NCI-H2171 treated with DMSO at 0.1 percent for 48 hours (cell line): ENCODE measurements around the gene ATP11A.

Experiments
- DNase-seq: peaks from one replicate; lab custom pipeline; 2025; lab: John Stamatoyannopoulos, UW

Gene ATP11A

DNA sequence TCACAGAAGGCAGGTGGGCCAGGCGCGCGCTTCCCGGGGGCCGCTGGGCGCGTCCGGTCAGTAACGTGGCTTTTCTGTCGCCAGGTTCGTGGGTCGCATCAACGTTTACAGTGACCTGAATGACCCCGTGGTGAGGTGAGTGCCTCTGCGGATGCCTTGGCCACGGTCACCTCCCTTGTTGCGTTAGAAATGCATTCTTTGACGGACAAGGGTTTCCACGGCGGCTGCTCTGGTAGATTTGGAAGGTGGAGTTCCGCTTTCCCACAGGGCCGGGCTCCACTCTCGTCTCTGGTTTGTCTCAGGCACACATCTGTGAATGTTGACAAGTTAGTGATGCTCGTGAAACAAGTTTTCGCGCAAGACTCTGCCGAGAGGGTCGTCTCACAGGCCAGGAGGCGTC, 130.0 kb downstream of the ATP11A start:
- DNase-seq = no peak

DNA sequence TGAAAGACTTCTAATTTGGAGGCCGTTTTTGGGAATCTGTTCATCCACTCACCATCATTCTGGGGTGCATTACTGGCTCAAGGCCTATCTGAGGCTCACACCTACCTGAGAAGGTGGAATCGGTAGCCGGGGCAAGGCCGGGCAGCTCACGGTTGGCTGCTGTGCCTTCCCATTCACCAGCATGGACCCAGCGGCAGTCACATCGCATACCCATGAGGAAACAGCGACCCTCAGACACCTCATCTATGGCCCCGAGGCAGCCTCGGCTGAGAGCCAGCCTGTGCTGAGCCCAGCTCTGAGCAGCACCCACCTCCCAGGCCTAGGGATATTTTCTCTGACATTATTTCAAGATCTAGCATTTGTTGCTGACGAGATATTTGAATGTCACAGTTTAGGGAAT, 130.5 kb downstream of the ATP11A start:
- no peak for DNase-seq

DNA sequence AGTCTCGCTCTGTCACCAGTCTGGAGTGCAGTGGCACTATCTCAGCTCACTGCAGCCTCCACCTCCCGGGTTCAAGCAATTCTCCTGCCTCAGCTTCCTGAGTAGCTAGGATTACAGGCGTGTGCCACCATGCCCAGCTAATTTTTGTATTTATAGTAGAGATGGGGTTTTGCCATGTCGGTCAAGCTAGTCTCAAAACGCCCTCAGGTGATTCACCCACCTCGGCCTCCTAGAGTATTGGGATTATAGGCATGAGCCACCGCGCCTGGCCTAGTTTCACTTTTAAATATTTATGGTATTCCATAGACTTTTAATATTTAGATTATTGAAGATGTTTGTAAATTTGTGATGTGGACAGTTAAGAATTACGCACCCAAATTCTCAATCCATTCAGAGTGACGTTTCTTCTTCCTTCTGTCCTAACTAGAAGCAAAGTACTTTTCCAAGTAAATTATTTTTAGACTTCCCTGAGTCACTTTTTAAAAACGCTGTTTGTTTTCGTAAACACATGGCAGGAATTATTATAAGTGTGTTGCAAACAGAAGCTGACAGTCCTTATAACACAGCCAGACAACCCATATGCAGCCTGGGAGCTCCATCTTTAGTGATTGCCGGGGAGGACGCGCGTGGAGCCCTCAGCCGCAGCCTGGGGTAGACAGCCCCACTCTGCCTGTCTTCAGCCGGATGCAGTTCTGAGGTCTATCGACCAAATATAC, 131.7 kb downstream of the ATP11A start:
- DNase-seq = no peak

DNA sequence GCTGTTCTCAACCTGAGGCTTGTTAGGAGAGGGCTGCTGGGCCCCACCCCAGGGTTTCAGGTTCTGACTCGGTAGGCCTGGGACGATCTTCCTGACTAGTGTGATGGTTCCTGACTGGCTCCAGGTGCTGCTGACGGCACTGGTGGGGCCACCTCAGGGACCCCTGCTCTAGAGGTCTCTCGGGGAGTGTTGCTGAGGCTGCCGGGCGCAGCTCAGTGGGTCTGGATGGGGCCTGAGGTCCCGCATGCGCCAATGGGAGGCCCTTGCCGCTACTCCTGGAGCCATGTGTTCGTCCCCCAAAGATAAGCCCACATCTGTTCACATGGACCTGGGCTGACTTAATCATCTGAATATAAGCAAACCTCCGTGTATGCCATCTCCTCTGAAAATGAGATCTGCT, 133.0 kb downstream of the ATP11A start:
- no peak for DNase-seq

DNA sequence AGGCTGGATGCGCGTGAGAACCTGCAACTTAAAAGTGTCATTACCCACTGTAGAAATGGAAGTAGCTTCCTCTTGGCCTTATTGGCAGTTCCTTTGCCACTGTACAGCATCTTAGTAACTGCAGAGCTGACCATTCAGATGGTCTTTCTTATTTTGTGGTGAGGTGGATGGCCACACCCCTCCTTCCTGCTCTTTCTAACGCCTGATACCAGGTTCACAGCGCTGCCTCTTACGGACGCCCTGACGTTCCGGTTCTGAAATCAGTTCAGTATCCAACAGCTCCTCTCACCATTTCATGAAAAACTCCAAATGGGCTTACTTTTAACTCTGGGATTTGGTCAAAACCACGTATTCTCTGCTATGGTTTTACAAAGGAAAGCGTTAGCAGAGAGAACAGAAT, 134.6 kb downstream of the ATP11A start:
- DNase-seq = no peak

DNA sequence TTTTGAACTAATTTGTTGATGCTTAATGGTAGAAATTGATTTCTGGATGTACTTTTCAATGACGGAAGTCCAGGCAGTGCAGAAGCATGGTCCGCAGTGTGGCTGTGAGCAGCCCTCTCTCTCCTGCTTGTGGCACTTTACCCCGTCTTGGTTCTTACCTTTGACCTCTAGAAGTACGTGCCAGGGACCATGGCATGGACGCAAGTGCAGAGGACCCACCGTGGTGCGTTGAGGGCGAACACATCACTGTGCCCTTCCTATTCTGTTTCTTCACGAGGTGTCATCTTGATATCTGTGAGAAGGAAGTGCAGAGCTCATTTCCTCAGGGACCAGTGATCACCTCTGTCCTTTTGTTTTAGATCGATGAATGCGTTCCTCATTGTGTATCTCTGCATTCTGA, 135.2 kb downstream of the ATP11A start:
- DNase-seq = no peak

DNA sequence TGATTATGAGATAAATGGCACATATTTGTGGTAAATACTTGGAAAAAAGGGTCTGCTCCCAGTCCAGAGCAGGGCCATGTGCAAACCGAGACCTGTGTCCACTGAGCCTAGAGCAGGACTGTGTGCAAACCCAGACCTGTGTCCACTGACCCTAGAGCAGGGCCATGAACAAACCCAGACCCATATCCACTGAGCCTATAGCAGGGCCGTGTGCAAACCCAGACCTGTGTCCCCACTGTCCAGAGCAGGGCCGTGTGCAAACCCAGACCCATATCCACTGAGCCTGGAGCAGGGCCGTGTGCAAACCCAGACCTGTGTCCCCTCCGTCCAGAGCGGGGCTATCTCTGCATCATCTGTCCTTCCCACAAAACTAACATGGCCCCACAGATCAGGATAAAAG, 136.0 kb downstream of the ATP11A start:
- DNase-seq = no peak

DNA sequence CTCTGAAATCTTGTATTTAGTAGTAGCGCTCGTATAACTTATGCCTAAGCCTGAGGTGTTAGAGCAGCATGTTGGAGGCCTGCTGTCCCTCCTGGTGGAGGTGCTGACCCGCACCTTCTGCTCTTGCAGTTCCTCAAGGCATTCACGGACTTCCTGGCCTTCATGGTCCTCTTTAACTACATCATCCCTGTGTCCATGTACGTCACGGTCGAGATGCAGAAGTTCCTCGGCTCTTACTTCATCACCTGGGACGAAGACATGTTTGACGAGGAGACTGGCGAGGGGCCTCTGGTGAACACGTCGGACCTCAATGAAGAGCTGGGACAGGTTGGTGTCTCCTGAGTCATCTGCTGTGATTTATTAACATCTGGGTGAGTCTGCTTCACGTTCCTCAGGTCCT, 136.7 kb downstream of the ATP11A start:
- no peak for DNase-seq

DNA sequence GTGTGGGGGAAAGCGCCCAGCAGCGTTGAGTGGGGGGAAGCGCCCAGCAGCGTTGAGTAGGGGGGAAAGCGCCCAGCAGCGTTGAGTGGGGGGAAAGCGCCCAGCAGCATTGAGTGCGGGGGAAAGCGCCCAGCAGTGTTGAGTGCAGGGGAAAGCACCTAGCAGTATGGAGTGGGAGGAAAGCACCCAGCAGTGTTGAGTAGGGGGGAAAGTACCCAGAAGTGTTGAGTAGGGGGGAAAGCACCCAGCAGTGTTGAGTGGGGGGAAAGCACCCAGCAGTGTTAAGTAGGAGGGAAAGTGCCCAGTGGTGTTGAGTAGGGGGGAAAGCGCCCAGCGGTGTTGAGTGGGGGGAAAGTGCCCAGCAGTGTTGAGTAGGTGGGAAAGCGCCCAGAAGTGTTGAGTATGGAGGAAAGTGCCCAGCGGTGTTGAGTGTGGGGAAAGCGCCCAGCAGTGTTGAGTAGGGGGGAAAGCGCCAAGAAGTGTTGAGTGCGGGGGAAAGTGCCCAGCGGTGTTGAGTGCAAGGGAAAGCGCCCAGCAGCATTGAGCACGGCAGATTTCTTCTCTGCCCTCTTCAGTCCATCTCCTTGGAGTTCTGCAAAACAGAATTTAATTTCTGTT, 138.4 kb downstream of the ATP11A start:
- DNase-seq = no peak

DNA sequence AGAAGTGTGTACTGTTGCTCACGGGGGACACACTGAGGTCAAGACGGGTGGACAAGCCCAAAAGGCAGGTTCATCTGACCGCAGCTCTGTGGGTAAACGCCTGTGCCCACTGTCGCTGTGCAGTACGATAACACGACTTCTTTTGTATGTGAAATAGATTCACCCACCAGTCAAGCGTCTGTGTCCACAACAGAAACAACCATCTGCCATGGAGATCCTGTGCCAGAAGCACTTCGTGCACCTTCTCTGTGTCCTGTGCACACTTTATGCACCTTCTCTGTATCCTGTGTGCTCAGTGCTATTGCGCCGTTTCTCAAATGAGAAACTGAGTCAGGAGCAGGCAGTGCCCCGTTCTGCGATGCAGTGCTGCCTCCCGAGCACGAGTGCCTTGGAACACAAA, 138.9 kb downstream of the ATP11A start:
- no peak for DNase-seq

DNA sequence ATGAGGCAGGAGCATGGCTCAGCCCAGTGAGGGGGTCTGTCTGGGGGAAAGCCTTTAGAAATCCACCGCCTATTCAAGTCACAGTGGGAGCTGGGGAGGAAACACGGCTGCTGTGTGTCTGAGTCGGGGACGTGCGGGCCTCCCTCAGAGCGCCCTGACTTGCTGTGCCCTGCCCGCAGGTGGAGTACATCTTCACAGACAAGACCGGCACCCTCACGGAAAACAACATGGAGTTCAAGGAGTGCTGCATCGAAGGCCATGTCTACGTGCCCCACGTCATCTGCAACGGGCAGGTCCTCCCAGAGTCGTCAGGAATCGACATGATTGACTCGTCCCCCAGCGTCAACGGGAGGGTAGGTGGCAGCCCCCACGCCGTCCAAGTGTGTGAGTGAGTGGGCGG, 141.4 kb downstream of the ATP11A start:
- no peak for DNase-seq

DNA sequence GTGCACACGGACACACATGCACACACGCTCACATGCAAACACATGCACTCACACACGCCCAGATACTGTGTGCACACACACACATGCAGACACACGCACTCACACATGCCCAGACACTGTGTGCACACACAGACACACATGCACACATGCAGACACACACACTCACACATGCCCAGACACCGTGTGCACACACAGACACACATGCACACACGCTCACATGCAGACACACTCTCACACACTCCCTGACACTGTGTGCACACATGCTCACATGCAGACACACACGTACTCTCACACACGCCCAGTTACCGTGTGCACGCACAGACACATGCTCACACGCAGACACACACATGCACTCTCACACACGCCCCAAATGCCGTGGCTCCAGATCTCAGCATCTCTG, 142.0 kb downstream of the ATP11A start:
- DNase-seq = no peak

DNA sequence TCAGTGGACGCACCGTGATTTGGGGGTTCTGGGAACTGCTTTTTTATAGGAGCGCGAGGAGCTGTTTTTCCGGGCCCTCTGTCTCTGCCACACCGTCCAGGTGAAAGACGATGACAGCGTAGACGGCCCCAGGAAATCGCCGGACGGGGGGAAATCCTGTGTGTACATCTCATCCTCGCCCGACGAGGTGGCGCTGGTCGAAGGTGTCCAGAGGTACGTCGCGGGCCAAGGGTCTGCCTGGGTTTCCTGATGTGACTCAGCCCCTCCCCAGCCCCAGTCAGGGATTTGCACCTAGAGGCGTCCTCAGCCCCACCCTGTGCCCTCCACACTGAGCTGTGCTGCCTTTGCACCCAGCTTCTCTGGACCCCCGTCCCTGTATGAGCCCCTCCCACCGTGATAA, 143.0 kb downstream of the ATP11A start:
- no peak for DNase-seq

DNA sequence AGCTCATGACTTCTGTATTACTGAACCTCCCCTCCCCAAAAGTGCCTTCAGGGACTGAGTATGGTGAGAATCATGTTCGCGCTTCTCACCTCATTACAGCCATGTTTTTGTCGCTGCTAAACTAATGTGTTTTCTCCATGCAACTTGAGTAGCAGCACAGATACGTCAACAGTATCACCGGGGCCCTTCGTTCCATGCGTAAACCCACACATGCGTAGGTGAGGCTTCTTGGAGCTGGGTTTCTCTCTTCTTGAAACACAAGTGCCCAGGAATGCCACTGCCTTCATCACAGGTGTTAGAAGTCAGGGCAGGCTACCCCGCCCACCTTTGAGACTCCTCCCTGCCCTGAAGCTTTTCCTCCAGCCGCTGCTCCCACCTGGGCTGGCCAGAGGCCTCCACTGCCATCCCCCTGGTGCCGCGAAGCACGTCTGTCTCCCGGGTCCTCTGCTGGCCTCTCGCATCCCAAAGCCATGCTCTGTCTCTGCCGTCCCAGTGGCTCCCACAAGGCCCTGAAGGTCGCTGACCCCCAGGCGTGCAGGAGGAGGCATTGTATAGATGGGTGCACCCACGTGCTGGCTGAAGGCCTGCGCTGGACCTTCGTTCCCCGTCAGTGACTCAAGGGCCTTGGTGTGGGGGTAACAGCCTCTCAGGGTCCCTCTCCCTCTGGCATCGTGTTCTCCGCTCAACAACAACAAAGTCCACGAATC, 143.9 kb downstream of the ATP11A start:
- DNase-seq = no peak

DNA sequence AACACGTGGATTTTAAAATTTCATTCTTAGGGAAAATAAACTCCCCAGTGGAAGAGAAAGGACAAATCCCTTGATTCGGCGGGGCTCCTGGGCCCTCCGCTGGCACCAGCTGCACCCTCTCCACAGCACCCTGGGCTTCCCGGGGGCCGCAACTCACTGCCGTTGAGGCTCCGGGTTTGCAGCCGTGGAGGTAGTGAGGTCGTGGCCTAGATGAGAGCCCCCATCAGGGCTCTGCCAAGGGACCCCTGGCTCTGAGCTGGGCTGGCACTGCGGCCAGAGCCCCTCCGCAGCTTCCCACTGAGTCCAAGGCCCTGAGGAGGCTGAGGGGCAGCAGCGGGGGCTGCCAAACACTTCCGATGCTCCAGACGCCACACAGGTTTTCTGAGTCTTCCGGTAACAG, 145.5 kb downstream of the ATP11A start:
- DNase-seq = no peak

DNA sequence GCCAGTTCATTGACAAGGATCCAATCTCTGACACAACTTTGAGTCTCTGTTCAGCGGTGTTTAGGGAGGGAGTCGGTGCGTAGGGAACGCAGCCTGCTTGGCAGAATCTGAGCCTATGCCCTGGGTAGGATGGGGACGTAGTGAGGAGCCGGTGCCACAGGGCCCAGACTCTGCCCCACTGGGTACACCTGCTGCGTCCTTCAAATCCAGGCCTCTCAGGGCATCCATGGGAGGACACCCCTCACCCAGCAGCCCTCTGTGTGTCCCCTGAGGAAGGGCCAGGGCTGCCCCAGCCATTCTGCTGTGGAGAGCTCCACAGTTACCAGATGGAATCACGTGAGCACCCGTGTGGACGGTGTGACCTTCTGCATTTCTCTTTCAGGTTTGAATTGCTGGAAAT, 146.0 kb downstream of the ATP11A start:
- DNase-seq = no peak

DNA sequence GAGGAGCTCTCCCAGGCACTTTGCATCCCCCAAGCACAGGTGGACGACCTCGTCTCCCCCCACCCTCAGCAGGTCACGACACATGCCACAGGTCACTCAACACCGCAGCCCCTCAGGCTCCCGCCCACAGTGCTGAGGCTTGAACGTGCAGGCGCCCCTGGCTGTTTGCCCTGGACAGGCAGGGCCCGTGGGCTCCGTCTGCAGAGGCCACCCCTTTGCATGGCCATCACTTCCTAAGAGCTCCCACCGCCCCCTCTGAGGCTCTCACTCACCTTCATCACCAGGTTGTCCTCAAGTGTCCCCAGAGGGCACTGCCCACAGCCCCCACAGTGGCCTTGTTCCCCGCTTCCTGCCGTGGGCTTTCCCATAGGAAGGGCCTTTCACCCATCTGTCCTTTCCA, 147.1 kb downstream of the ATP11A start:
- DNase-seq = no peak

DNA sequence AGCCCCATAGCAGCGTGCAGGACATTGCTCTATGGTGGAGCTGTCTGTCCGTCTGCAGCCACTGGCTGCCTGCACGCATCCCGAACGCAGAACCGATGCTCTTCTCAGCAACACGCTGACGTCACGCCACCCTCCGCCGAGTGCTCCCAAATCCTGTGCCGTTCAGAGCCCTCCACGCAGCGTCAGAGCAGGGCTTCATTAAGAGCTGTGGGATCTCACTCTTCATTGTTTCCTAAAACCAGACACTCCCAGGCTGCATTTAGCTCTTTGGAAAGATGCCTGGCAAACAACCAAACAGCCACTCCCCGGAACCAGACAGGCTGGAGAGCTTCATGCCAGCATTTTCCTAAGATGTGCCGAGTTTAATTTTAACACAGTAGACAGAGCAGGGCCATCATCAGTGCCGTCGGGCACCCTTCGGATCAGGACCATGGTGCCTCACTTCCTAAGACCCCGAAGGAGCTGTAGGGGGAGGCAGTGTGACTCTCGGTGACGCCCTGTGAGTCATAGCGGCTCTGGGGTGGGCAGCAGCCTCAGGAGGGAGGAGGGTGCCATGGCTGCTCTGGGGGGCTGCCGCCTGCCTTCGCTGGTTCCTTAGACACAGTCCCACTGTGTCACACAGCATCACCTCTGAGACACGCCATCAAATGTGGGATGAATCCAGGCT, 147.7 kb downstream of the ATP11A start:
- no peak for DNase-seq

DNA sequence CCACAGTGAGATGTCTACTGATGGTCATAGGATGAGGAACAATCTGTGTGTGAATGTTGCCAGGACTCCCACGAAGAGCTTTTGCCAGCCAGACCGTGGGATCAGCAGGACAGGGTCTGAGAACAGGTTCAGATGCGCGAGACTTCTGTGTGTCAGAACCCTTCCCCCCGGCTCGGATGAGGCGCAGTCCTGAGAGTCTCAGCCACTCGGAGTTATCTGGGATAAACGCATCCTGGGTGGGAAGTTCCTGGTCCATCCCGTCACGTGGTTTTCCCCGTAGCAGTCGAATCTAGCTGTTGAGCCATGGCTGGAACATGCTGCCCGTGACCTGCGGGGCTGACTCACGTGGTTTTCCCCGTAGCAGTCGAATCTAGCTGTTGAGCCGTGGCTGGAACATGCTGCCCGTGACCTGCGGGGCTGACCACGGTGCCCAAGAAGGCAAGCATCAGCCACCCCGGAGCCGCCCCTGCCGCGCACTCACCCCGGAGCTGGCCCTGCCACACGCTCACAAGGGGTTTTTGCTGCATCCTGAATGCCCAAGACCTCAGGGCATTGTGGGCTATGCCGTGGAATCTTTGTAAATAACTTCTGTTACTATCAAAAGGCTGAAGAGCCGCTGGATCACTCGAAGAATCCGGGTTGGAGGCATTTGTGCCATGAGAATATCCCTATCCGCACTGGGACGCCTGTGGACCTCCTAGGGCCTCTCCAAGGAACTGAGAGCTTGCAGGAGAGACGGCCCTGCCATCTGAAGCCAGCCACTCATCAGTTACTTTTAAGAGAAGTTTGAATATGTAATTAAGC, 148.4 kb downstream of the ATP11A start:
- no peak for DNase-seq

DNA sequence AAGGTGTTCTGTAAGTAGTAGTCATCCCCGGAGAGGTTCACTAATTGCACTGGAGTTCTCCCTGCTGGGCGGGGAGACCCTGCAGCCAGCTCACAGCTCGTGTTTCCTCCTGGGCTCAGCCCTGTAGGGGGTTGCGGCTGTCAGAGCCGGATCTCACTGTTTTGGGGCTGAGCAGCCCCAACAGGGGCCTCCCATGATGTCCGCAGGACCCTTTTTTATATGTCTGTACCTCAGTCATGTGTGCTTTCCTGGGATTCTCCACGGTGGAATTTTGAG, 148.9 kb downstream of the ATP11A start:
- DNase-seq = no peak

DNA sequence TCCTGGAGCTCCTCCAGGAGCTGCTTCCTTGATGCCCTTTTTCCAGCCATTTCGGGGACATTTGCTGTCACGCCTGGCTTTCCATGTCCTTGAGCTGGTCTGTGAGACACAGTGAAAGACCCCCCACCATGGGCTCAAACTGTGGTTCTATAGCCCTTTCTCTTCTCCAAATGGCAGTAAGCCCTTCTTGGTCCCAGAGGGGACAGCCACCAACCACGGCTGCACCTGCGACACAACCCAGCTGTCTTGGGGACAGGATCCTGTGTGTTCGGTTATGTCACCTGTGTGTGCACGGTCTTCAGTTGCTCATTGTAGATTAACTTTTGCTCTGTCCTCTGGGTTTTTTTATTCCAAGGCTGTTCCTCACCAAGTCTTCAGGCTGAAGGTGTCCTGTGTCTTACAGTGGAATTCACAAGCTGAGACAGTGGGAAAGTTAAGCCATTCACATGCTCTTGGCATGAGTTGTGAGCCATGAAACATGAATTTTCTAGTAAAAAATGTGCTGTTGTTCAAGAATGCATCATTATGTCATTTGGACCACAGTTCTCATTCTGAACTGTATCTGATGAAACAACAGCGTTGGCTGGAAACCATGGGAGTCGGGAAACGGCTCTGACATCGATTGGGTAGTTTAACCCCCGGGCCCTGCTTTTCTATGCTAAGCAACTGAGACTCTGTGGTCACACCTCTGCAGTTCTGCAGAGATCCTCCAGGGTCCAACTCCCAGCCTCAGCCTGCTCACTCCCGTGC, 149.7 kb downstream of the ATP11A start:
- no peak for DNase-seq
